LNCaP clone FGC (cell line): ENCODE results near the gene TMEM38B.
"Not testable (repeated sequence)": the region's sequence is repeated elsewhere in the genome, so short reads cannot be mapped to it uniquely, and the experiment has no call there.

ENCODE experiments used
- DNase-seq: peaks from one replicate; pipeline ENCODE4 v3.0.0-alpha.2; 2011; ENCODE audit warnings: low read depth
- H3K4me3 ChIP-seq: 2 replicates; pipeline ENCODE4 v1.5.1; 2011; ENCODE audit warnings: mild to moderate bottlenecking, low read depth, low read length, control low read depth
- CTCF ChIP-seq: IDR thresholded peaks from 2 replicates; pipeline ENCODE4 v1.5.1; 2012; ENCODE audit warnings: mild to moderate bottlenecking; ENCODE audit not compliant: control insufficient read depth, insufficient read depth; ENCODE audit errors: extremely low read depth

Gene TMEM38B

GRCh38 chr9:105712773-105713172 lies 18.4 kb downstream of the TMEM38B start:
- TF ChIP-seq CTCF: no peak
- no peak overlapping the region for H3K4me3 ChIP-seq
- no peak for DNase-seq

- no peak for DNase-seq
- no peak overlapping the region for H3K4me3 ChIP-seq
- TF ChIP-seq CTCF: no peak
Observed at GRCh38 chr9:105713260-105714019, 19.1 kb downstream of the TMEM38B start.

- no peak for TF ChIP-seq CTCF
- DNase-seq: no peak
- no peak overlapping the region for H3K4me3 ChIP-seq
Observed at GRCh38 chr9:105714020-105714331, 19.6 kb downstream of the TMEM38B start.

GRCh38 chr9:105716146-105716545 lies 21.8 kb downstream of the TMEM38B start:
- DNase-seq: no peak
- TF ChIP-seq CTCF: no peak
- H3K4me3 ChIP-seq: no peak overlapping the region

- H3K4me3 ChIP-seq: no peak overlapping the region
- no peak for TF ChIP-seq CTCF
- DNase-seq: no peak
Observed at GRCh38 chr9:105722099-105722498, 27.8 kb downstream of the TMEM38B start.

- no peak for TF ChIP-seq CTCF
- H3K4me3 ChIP-seq: no peak overlapping the region
- DNase-seq: no peak
Observed at GRCh38 chr9:105725370-105725769, 31.0 kb downstream of the TMEM38B start.

GRCh38 chr9:105728230-105728629 lies 33.9 kb downstream of the TMEM38B start:
- H3K4me3 ChIP-seq, DNase-seq: not testable (repeated sequence)

- DNase-seq, H3K4me3 ChIP-seq: not testable (repeated sequence)
Observed at GRCh38 chr9:105731420-105731819, 37.1 kb downstream of the TMEM38B start.
